Islet precursor cell (in vitro differentiated cells): ENCODE measurements around the gene MYL7.

Experiments
- DNase-seq: peaks from one replicate; pipeline ENCODE4 v3.0.0-alpha.2; 2018

The MYL7 gene

DNA sequence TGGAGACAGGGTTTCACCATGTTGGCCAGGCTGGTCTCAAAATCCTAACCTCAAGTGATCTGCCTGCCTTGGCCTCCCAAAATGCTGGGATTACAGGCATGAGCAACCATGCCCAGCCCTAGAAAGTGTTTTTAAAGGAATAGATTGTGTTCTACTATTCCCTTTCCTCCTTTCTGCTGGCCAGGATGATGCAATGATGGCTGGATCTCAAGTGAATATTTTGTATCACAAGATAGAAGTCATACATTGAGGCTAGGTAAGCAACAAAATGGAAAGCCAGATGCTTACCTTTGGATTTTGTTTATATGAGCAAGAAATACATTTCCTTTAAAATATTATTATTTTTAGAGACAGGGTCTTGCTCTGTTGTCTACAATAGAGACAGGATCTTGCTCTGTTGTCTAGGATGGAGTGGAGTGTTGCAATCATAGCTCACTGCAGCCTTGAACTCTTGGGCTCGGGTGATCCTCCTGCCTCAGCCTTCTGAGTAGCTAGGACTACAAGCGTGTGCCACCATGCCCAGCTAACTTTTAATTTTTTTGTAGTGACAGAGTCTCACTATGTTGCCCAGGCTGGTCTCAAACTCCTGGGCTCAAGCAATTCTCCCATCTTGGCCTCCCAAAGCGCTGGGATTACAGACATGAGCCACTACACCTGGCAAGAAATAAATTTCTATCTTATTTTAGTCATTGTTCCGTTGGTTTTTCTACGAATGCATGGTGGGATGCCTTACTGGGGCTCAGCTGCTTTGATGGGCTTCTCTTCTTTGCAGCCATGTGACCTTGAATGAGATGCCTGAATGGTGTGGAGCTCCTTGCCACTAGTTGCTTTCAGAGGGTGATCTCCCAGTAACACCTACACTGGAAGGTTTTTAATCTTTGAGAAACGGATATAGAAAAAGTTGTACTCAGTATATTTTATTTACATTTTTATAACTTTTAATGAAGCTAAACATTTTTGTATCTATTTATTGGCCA, 42.8 kb downstream of the MYL7 start:
- DNase-seq = no peak

DNA sequence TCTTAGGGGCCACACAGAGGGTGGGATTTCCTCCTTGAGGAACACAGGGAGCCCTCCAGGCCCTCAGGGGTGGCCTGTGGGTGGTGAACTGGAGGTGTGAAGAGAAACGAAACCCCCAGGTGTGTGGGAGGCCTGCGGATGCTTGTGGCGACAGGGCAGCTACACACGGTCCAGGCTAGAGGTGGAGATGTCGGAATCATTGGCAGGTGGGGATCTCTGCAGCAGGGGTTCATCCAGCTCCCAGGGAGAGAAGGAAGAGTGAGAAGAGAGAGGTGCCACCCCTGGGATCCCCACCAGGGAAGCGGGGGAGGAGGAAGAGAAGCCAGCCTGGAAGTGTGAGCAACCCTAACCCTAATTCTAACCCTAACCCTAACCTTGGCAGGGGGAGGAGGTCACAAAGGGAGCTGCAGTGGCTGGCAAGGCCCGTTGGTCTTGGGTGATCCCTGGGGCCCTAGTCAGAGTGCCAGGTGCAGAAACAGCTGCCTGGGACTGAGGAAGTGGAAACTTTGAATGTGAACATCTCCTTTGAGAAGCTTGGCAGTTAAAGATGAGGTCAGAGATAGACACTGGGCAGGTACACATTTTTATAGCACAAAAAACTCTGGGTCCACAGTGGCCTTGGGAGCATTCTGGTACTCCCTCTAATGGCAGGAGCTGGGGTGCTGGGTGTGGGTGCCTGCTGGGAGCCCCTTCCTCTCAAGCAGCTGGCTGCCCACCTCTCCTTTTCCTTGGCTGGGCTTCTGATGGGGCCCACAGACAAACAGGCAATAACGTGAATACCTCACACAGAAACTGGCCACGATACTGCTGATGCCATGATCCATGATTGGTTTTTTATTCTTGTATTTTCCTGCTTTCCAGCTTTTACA, 43.8 kb downstream of the MYL7 start:
- DNase-seq = no peak

DNA sequence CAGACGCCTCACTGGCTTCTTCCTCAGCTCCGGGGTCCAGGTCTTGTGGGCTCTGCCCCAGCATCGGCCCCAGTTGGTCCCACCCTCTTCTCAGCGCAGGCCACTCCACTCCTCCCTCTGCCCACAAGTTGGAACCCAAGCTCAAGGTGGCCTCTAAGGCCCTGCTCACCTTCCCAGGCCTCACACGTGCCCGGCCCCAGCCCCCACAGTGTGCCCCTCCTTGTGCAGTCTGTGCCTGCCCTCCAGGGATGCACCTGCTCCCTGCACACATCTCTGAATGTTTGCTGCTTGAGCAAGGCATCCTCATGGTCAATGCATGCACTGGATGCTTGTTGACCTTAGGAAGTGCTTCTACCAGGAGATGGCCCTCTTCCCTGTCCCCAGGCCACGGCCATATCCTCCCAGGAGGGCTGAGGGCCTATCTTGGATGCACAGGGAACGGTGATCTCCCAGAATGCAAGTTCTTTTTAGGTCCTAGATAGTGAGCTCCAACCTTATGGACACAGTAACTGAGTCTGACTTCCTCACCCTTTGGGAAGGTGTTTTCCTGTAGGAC, 44.7 kb downstream of the MYL7 start:
- no peak for DNase-seq

DNA sequence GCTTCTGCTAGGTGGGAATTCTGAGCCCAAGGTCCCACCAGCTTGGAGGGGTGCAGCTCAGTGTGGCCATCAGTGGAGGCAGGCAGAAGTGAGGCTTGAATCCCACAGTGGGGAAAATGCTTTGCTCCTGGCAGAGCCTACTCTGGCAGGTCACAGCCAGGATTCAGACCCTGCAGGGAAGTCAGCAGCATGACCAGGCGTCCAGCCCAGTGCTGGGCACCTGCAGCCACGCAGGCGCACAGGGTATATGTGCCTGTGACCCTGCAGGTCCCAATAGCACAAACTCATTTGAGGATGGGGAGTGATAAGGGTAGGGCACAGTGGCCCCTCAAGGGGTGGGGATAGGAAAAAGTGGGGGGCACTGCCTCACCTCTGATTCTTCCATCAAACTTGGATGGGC, 45.4 kb downstream of the MYL7 start:
- no peak for DNase-seq

DNA sequence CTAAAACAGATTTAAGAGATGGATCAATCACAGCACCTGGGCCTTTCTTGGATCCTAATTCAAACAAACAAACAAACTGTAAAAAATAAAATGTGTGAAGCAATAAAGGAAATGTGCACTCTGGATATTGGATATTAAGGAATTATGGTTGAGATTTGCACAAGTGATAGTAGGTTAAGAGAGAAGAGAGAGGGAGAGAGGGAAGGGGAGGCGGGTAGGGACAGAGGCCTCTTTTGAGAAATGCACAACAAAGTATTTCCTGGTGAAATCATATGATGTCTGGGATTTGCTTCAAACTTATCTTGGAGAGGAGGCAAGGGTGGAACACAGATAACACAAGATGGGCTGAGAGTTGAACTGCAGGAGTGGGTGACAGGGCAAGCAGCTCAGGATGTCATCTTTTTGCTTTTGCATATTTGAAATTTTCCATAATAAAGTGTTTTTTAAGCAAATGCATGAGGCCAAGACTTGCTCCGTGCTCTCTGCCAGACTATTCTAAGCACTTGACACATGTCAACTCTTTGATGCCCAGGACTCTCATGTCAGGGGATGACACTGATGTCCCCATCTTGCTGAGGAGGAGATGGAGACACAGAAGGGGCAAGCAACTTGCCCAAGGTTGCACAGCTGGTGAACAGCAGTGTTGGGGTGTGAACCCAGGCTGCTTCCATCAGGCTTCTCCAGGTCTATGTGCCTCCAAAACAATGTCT, 46.1 kb downstream of the MYL7 start:
- no peak for DNase-seq

GRCh38 chr7:44094365-44094764, 46.8 kb downstream of the MYL7 start:
- DNase-seq = no peak

DNA sequence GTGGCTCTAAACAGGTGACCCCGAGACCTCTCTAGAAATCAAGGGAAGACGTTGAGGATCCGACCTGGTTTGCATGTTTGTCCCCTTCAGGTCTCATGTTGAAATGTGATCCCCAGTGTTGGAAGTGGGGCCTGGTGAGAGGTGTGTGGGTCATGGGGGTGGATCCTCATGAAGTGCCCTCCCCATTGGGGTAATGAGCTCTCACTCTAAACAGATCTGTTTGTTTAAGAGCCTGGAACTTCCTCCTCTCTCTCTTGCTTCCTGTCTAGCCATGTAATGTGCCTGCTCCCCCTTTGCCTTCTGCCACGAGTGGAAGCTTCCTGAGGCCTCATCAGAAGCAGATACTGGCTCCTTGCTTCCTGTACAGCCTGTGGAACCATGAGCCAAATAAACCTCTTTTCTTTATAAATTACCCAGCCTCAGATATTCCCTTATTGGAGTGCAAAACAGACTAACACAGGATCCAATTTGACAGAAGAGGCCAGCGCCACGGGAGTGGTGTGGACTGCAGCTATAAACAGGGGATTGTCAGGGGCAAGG, 48.0 kb downstream of the MYL7 start:
- DNase-seq = no peak
